Measurements from ENCODE around the gene BICRA. TPM values are rescaled to one million over a fixed set of nuclear protein-coding genes. Genes with fewer than 3 reads are reported as not detected.

The BICRA gene
- total and polyA plus RNA-seq, 3 donors from 2014 or later, result 9.2 to 19.2 (median 13.5) TPM

DNA sequence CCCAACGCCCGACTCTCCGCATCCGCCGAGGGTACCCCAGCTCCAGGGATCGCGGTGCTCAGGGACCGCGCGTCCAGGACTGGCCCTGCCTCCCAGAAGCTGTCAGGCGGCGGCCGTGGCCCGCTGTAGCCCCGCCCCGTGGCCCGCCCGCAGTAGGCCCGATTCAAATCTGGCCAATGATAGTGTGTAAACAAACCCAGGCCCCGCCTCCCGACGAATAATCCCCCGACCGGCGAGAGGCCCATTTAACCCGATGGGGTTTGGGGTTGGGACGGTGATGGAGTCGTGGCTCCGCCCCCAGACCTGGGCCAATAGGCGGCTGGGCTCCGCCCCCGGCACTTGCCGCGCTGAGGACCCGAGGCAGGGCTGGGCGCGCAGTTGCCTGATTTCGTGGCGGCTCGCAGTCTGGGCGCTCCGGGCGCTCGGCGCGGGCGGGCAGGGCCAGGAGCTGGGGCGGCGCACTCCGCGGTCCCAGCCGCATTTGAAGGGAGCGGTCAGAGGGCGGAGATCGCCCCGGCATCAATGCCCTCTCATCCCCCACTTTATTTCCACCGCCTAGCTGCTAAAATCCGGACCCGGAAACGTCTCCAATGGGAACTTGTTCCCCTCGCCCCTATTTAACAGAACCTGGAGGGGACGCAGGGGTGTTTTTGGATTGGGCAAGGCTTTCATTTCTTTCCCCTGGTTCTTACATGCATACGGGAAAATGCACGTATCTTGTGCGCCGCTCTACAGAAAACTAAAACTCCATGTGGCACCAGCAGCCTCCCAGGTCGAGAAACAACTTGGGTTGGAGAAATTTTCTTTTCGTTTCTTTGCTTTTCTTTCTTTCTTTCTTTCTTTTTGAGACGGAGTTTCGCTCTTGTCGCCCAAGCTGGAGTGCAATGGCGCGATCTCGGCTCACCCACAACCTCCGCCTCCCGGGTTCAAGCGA is 8.4 kb upstream of the BICRA start:
- H3K4me1 ChIP-seq, result peaks cover 9% of the 10 kb centered on the region
- intact Hi-C loops (cut with DNase I; ENCODE audit: low total_unique reads), result no loop called here
- H3K4me3 ChIP-seq, result peak overlapping the region; percentile 57 to 59
- no peaks in the 10 kb centered on the region for H3K27me3 ChIP-seq
- H3K27ac ChIP-seq, result peak overlapping the region; percentile 10 to 85
- DNase-seq, result peak; percentile 100
- WGBS, 2 donors, result 3 to 5% methylated on average over 58 to 63 of the region's 77 CpGs
- H3K9me3 ChIP-seq, result no peaks in the 10 kb centered on the region
- TF ChIP-seq CTCF (IDR thresholded peaks at IDR 0.05), result no peak
- peak; percentile 37 for TF ChIP-seq POLR2A (IDR thresholded peaks at IDR 0.05)
- H3K36me3 ChIP-seq (ENCODE audit: low read depth, missing control alignments), result no peaks in the 10 kb centered on the region

DNA sequence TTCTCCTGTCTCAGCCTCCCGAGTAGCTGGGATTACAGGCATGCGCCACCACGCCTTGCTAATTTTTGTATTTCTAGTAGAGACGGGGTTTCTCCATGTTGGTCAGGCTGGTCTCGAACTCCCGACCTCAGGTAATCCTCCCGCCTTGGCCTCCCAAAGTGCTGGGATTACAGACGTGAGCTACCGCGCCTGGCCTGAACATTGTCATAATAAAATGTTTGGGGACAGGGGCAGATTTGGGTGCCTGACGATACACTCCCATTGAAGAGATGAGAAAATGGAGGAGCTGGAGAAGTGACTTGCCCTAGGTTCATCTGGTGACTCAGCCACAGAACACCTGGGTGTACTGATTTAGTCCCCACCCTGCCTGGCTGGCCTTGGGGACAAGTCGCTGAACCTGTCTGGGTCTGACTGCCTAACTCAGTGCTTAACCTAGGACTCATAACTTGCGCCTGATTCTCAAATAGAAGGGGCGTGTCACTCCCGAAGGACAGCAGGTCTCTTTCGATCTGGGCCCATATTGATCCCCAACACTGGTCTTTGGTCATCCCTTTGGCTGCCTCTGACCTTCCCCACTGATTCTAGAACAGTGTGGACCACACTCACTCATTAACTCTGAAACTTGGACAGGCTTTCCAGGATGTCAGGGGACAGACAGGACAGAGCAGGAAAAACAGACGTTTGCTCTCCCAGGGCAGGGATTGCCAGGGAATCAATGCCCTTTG is 7.6 kb upstream of the BICRA start:
- Histone ChIP-seq H3K36me3 (ENCODE audit: low read depth, missing control alignments) (no peaks in the 10 kb centered on the region), H3K27ac (peak overlapping the region in 1 of 2 donors; percentile 85), H3K27me3 (no peaks in the 10 kb centered on the region), H3K4me1 (peaks cover 9% of the 10 kb centered on the region), H3K9me3 (no peaks in the 10 kb centered on the region), H3K4me3 (peak overlapping the region; percentile 57 to 59)
- TF ChIP-seq POLR2A (IDR thresholded peaks at IDR 0.05) (no peak), CTCF (IDR thresholded peaks at IDR 0.05) (no peak)
- DNase-seq, result no peak
- intact Hi-C loops (cut with DNase I; ENCODE audit: low total_unique reads), result no loop called here
- WGBS, 2 donors, result 56 to 59% methylated on average over 10 to 17 of the region's 17 CpGs

GRCh38 chr19:47603706-47604565 is 5.0 kb upstream of the BICRA start:
- Histone ChIP-seq H3K27ac (no peak overlapping the region), H3K9me3 (no peaks in the 10 kb centered on the region), H3K4me3 (no peak overlapping the region), H3K36me3 (ENCODE audit: low read depth, missing control alignments) (no peaks in the 10 kb centered on the region), H3K27me3 (no peaks in the 10 kb centered on the region), H3K4me1 (peaks cover 3% of the 10 kb centered on the region)
- no peak for DNase-seq
- intact Hi-C loops (cut with DNase I; ENCODE audit: low total_unique reads), result no loop called here
- 49 to 57% methylated on average over 13 of the region's 13 CpGs for WGBS, 2 donors
- TF ChIP-seq CTCF (IDR thresholded peaks at IDR 0.05) (no peak), POLR2A (IDR thresholded peaks at IDR 0.05) (no peak)

- H3K36me3 ChIP-seq (ENCODE audit: low read depth, missing control alignments), result no peaks in the 10 kb centered on the region
- peak overlapping the region; percentile 85 to 94 for H3K27ac ChIP-seq
- intact Hi-C loops (cut with DNase I; ENCODE audit: low total_unique reads), result no loop called here
- no peak for DNase-seq
- no peaks in the 10 kb centered on the region for H3K9me3 ChIP-seq
- TF ChIP-seq CTCF (IDR thresholded peaks at IDR 0.05) (no peak), POLR2A (IDR thresholded peaks at IDR 0.05) (no peak)
- H3K4me1 ChIP-seq, result peaks cover 13% of the 10 kb centered on the region
- 25 to 32% methylated on average over 19 to 21 of the region's 21 CpGs for WGBS, 2 donors
- H3K4me3 ChIP-seq, result peak overlapping the region; percentile 64 to 92
- no peaks in the 10 kb centered on the region for H3K27me3 ChIP-seq
These were observed 1.3 kb upstream of the BICRA start for GRCh38 chr19:47607564-47608073.

All from testis (tissue), 3 donors.